Mononuclear cell (primary cell): Measurements from ENCODE around the gene KIAA1143. TPM values are rescaled to one million over a fixed set of nuclear protein-coding genes. Genes with fewer than 3 reads are reported as not detected.

ENCODE experiments used
- H3K27me3 ChIP-seq: 2 replicates; pipeline ENCODE4 v1.6.0; 2011; ENCODE audit warnings: low read length, control low read depth; ENCODE audit not compliant: insufficient read depth
- H3K4me1 ChIP-seq: 2 replicates; pipeline ENCODE4 v1.5.1; 2011; ENCODE audit warnings: mild to moderate bottlenecking, low read length, control low read depth; ENCODE audit not compliant: insufficient read depth
- H3K4me3 ChIP-seq: 2 replicates; pipeline ENCODE4 v1.5.1; 2011; ENCODE audit warnings: mild to moderate bottlenecking, low read length, moderate library complexity
- H3K9me3 ChIP-seq: 2 replicates; pipeline ENCODE4 v1.5.1; 2011; ENCODE audit warnings: low read depth, mild to moderate bottlenecking, control low read depth, low read length
- total RNA-seq: library from RNA; depleted of rRNA; stranded (reverse); fragments of >200 nt; gene quantifications from one replicate; pipeline ENCODE4 v1.2.3, GENCODE V29; 2012

Gene KIAA1143
- total RNA-seq = 17.0 TPM

DNA sequence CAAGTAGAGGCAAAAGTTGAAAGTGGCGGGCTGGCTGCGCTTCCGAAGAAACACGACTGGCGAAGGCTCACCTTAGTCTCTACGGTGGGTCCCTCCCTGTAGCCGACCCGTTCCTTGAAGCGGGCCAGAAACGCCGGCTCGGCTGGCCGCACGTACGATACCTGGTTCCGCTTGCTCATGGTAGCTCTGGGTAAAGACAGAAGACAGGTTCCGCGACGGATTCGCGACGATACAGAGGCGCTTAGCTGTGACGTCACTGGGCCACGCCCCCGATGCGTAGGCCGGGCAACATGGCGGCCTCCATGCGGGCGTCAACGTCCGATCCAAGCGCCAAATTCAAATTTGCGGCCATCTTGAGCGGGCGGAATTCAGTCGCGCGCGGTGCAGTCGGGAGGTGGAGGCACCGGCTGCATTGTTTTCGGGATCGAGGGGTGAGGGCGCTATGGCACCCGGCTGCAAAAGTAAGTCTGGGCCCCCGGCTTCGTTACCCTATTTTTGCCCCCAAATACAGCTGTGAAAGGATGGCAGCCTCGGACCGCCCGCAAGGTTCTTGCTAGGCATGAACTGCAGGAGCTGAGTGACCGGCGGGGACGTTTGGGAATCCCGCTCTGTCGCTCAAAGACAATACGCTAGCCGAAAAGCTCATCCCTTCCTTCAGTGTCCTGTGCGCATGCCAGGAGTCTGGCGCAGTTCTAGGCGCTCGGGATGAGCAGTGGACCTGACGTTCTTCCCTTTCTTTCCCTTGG lies at the start of gene KIAA1143, which contains the start of gene KIF15:
Gene KIAA1143 (minus strand): TSS at position 196 of the 746 bp plus-strand sequence. CDS start 17 bp downstream, at position 179.
Gene KIF15 (plus strand): TSS at position 371 of the 746 bp plus-strand sequence. CDS start 72 bp downstream, at position 443.
- H3K4me1 ChIP-seq = peaks cover 20% of the 10 kb centered on the region
- H3K27me3 ChIP-seq = no peaks in the 10 kb centered on the region
- peak within 1 kb of the TSS; percentile 87 for H3K4me3 ChIP-seq
- H3K9me3 ChIP-seq = peaks cover 6% of the 10 kb centered on the region

DNA sequence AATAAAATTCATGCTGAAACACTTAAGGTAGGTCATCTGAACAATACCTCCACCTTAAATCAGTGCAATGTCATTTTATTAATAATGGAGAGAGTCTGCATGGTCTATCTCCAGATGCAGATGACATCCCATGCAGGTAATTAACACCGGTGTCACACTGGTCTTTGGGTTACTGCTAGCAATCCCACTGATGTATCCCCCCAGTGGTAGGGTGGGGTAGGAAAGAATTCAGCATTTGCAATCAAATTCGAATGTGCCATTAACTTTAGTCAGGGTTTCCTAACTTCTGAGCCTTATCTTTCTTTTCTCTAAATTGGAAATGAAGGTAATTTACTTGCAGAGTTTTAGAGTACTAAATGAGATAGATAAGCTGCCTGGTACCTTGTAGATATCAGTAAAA lies 44.5 kb upstream of the KIAA1143 start:
- Histone ChIP-seq H3K4me1 (no peaks in the 10 kb centered on the region), H3K9me3 (no peaks in the 10 kb centered on the region), H3K27me3 (no peaks in the 10 kb centered on the region), H3K4me3 (no peak overlapping the region)

DNA sequence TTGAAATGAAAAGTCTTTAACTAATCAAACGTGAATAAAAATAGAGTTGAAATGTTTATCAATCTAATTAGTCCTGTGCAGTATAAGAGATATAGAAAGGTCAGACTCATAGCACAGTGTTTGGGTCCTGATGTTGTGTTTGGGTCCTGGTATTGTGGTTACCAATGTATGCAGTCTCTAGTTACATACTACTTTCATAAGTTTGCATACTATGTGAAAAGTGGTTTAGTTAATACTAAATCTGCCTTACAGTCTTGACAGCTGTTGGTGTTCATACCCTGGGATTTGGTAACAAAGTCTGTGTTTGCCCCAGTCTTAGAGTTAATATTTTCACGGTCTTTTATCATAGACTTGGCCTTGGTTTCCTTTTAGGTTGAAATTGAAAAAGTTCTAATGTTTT lies 41.9 kb upstream of the KIAA1143 start:
- Histone ChIP-seq H3K4me3 (no peak overlapping the region), H3K27me3 (no peaks in the 10 kb centered on the region), H3K4me1 (no peaks in the 10 kb centered on the region), H3K9me3 (no peaks in the 10 kb centered on the region)

DNA sequence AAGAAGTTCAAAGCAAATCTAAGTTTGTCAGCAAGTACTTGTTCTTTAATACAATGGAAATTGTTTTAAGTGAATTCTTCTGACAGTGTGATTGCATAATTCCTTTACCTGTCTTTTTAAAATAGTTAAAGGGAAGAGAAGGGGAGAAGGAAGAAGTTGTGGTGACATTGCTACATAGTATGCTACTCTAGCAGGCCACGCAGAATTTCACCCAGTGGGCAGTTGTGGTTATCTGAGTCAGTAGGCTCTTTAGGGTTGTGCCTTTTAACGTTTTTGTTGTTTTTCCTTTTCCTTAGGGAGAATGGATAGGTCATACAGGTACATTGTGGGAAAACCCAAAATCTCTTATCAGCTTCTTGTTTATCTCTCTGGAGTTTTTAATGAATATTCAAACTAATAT lies 40.6 kb upstream of the KIAA1143 start:
- H3K4me1 ChIP-seq = no peaks in the 10 kb centered on the region
- H3K4me3 ChIP-seq = no peak overlapping the region
- H3K9me3 ChIP-seq = no peaks in the 10 kb centered on the region
- no peaks in the 10 kb centered on the region for H3K27me3 ChIP-seq

DNA sequence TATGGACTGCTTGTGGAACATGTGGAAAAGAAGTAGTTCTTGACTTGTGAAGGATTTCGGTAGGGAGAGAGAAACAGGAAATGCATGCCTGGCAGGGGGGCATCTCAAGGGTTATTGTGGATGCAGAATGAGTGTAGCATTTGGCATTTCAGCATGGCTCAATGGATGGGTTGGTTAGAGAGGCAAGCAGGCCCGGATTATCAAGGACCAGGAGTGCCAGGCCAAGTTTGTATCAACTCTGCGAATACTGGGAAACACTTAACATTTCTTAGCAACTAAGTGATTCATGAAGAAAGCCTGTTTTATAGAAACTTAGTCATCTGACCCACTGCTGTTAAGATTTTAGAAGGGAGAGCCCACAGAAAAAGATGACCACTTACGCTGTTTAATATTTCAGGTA lies 33.8 kb upstream of the KIAA1143 start:
- no peaks in the 10 kb centered on the region for H3K9me3 ChIP-seq
- H3K27me3 ChIP-seq = no peaks in the 10 kb centered on the region
- no peak overlapping the region for H3K4me3 ChIP-seq
- H3K4me1 ChIP-seq = no peaks in the 10 kb centered on the region

DNA sequence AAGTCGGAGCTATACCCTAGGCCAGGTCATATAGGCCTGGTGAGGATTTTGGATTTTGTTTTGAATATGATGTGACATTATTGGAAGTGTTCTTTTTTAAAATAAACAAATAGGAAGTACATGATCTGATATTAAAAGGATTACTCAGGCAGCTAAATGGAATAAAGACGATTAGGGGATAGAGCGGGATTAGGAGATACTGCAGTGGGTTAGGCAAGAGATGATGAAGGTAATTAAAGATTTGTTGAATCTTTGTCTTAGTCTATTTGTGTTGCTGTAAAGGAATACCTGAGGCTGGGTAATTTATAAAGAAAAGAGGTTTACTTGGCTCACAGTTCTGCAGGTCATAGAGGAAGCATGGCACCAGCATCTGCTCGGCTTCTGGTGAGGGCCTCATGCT lies 21.5 kb upstream of the KIAA1143 start:
- no peaks in the 10 kb centered on the region for H3K4me1 ChIP-seq
- H3K27me3 ChIP-seq = no peaks in the 10 kb centered on the region
- H3K4me3 ChIP-seq = no peak overlapping the region
- H3K9me3 ChIP-seq = no peaks in the 10 kb centered on the region

DNA sequence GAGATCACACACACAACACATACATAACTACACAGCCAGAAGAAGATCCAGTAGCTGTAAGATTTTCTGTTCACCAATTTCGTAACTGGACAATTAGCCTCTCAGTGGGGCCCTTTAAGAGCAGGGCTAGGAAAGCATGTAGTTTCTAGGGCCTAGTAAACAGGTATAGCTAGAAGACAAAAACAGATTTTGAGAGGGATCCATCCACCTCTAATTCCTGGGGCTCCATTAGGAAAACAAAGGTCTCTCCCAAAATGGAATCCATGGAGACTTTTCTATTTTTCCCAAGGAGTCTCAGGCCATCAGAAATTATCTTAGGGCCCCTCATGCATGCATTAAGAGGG lies 10.7 kb upstream of the KIAA1143 start:
- no peaks in the 10 kb centered on the region for H3K4me1 ChIP-seq
- H3K27me3 ChIP-seq = no peaks in the 10 kb centered on the region
- H3K4me3 ChIP-seq = no peak overlapping the region
- H3K9me3 ChIP-seq = peaks cover 14% of the 10 kb centered on the region

DNA sequence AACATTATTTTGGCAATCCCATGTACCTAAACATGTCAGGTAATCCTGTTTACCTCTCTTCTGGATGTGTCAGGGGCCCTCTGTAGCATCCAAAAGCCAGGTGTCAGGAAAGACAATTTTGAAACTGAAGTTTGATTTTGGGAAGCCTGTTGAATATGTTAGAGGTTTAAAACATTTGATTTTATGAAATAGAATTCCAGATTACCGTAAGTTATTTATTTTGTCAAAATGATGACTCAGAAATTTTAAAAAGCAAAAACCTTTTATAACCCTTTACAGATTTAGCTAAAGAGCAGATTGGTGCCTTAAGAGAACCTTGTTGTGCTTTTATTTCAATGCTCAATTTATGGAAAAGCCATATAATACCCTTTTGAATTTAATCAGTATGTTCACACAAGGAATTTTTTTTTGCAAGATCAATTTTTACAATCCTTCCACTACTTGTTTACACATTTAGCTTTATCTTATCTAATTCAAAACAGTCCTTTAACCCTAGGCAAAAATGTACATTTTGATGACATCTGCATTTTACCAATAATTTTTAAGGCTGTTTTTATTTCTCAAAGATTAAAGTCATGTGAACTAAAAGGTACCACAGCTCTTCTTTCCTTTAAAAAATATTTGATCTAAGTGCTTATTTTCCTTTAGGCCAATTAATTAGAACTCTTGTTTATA lies 10.1 kb upstream of the KIAA1143 start:
- Histone ChIP-seq H3K4me1 (no peaks in the 10 kb centered on the region), H3K9me3 (peaks cover 14% of the 10 kb centered on the region), H3K4me3 (no peak overlapping the region), H3K27me3 (no peaks in the 10 kb centered on the region)

DNA sequence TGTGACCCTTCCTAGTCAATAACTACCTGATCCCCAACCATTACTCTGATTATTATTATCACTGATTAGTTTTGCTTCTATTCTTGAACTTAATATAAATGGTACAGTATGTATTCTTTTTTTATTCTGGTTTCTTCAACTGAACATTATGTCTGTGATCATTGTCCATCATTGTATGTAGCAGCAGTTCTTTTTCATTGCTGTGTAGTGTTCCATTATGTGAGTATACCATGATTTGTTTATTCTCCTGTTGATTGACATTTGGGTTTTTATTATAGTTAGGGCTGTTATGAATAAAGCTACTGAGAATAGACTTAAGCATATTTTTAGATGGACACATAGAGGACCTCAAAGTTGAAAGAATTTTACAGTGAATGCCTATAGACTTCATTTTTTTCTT lies 2.8 kb upstream of the KIAA1143 start:
- H3K9me3 ChIP-seq = no peaks in the 10 kb centered on the region
- H3K27me3 ChIP-seq = no peaks in the 10 kb centered on the region
- peaks cover 20% of the 10 kb centered on the region for H3K4me1 ChIP-seq
- H3K4me3 ChIP-seq = no peak overlapping the region

DNA sequence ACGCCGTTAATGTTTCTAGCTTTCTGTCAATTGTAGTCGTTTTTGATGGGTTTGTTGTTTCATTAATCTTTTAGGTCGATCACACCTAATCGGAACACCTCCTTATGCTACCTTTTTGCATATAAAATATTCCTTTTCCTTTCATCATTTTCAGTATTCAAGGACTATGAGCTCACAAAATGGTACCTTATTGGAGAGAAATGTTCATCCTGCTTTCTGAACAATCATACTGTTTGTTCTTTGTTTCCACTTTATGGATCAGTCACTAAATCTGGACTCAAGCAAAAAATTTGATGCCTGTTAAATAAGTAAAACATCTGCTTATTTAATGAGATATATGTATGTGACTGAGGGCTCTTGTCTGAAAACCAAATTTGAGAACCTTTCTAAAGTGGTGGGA lies 1.3 kb upstream of the KIAA1143 start:
- Histone ChIP-seq H3K9me3 (no peaks in the 10 kb centered on the region), H3K27me3 (no peaks in the 10 kb centered on the region), H3K4me1 (peaks cover 20% of the 10 kb centered on the region), H3K4me3 (no peak overlapping the region)

DNA sequence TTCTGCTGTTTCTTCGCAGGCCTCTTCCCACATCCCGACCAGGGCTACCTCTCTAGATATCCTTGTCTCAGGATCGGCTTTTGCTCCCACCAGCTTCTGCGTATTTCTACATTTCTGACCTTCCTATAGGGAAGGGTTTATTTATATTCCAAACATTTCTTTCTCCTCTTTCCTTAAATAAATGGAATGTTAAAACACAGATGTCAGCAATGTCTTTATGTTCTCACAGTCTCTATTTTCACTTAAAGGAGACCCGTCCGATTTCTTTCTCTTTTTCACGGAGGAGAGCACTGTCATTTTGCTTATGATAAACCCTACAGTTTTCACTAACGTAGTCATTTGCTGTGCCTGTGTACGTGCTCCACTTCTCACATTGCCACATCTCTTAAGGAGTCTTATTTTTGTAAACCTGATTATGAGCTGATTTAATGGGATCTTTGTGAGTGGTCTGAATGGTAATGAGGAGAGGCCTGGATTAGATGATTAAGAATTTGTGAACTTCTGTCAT lies 805 bp upstream of the KIAA1143 start:
- Histone ChIP-seq H3K27me3 (no peaks in the 10 kb centered on the region), H3K9me3 (no peaks in the 10 kb centered on the region), H3K4me3 (peak overlapping the region; percentile 87), H3K4me1 (peaks cover 20% of the 10 kb centered on the region)

DNA sequence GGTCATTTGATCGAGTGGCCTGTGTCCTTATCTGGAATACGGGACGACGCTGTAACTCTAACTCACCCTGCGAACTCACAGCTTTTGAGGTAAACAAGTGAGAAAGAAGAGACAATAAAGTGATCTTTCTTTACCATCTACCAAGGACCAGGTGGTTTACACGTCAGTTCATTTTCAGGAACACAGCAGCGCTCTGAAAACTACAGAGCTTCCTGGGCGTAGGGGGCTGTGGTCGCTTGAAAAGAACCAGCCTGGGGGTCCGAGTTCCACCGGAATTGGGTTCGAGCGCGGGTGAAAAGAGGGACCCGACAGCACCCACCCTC lies 357 bp downstream of the KIAA1143 start:
- peak overlapping the region; percentile 87 for H3K4me3 ChIP-seq
- H3K27me3 ChIP-seq = no peaks in the 10 kb centered on the region
- peaks cover 20% of the 10 kb centered on the region for H3K4me1 ChIP-seq

DNA sequence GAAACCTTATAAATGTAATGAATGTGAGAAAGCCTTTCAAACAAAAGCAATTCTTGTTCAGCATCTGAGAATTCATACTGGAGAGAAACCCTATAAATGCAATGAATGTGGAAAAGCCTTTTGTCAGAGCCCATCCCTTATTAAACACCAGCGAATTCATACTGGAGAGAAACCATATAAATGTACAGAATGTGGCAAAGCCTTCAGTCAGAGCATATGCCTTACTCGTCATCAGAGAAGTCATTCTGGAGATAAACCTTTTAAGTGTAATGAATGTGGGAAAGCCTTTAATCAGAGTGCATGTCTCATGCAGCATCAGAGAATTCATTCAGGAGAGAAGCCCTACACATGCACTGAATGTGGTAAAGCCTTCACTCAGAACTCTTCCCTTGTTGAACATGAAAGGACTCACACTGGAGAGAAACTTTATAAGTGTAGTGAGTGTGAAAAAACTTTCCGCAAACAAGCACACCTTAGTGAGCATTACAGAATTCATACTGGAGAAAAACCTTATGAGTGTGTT lies 26.7 kb downstream of the KIAA1143 start:
- Histone ChIP-seq H3K9me3 (peaks cover 84% of the 10 kb centered on the region), H3K4me3 (no peak overlapping the region), H3K4me1 (no peaks in the 10 kb centered on the region), H3K27me3 (no peaks in the 10 kb centered on the region)

More for the DNA sequence above, 357 bp downstream of the KIAA1143 start:
- peaks cover 6% of the 10 kb centered on the region for H3K9me3 ChIP-seq

DNA sequence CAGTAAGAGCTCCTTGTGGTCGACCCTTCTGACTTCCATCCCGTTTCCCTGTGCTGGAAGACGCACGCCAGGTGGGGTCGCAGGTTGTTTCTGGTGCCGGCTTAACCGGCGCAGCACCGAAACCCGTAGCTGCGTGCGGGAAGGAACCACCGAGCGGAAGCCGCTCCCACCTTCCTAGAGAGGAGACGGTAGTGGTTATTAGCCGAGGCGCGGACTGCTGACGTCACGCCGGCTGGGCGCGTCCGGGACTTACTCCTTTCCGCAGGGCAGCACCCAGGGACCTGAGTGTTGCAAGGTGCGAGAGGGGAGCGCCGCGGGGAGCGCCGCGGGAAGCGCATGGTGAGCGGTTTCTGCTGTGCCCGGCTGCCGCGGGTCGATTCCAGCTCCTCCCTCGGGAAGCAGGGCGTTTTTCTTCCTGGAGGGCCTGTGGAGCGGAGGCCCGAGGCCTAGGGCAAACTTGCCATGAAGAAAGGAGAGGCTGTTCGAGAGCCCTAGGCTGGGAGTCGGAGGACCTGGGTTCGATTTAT lies 32.0 kb downstream of the KIAA1143 start, which contains the start of gene ZNF501:
Gene ZNF501 (plus strand): TSS at position 252 of the 527 bp plus-strand sequence. CDS start 4,787 bp downstream, outside the sequence.
- Histone ChIP-seq H3K9me3 (peaks cover 53% of the 10 kb centered on the region), H3K4me3 (peak within 1 kb of the TSS; percentile 53)

DNA sequence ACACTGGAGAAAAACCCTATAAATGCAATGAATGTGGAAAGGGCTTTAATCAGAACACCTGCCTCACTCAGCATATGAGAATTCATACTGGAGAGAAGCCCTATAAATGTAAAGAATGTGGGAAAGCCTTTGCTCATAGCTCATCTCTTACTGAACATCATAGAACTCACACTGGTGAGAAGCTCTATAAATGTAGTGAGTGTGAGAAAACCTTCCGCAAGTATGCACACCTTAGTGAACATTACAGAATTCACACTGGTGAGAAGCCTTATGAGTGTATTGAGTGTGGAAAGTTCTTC lies 39.4 kb downstream of the KIAA1143 start:
- Histone ChIP-seq H3K9me3 (peaks cover 83% of the 10 kb centered on the region), H3K4me1 (no peaks in the 10 kb centered on the region), H3K27me3 (no peaks in the 10 kb centered on the region), H3K4me3 (no peak overlapping the region)

More for the DNA sequence above, 32.0 kb downstream of the KIAA1143 start, which contains the start of gene ZNF501:
- no peaks in the 10 kb centered on the region for H3K4me1 ChIP-seq
- no peaks in the 10 kb centered on the region for H3K27me3 ChIP-seq
